Gastrocnemius medialis (tissue), 4 donors: ENCODE results near the gene ATP5PF. TPM values are rescaled to one million over a fixed set of nuclear protein-coding genes. Genes with fewer than 3 reads are reported as not detected.
A peak's percentile ranks its signal among the peaks of the same experiment; 100 is the strongest.
"Not testable (repeated sequence)": the region's sequence is repeated elsewhere in the genome, so short reads cannot be mapped to it uniquely, and the experiment has no call there.

Source experiments
- ATAC-seq, 2 donors: fragments of 150-250 bp; one replicate each; pipeline ENCODE4 v1.9.1; 2016
- DNase-seq, 2 donors: peaks; one replicate each; pipeline ENCODE4 v3.0.0-alpha.2; 2019
- H3K27ac ChIP-seq, 4 donors: fragments of 200-600 bp; sonication (generic); 1 replicate in 1 of 4; 2 replicates in 3 of 4; pipeline ENCODE4 v1.5.1; 2016 to 2018; ENCODE audit warnings: mild to moderate bottlenecking in 2 of 4, moderate library complexity in 1 of 4
- H3K27me3 ChIP-seq, 3 donors: fragments of 200-600 bp; sonication (generic) in 2 of 3; 1 replicate in 1 of 3; 2 replicates in 2 of 3; pipeline versions ENCODE4 v1.5.1 to v1.6.0; 2016 to 2019; ENCODE audit warnings: mild to moderate bottlenecking in 1 of 3, moderate library complexity in 1 of 3
- H3K36me3 ChIP-seq, 2 donors: fragments of 200-600 bp; sonication (generic) in 1 of 2; one replicate each; pipeline ENCODE4 v1.5.1; 2017 to 2018
- H3K4me1 ChIP-seq, 2 donors: fragments of 200-600 bp; sonication (generic) in 1 of 2; one replicate each; pipeline ENCODE4 v1.5.1; 2016 to 2017; ENCODE audit warnings: mild to moderate bottlenecking in 2 of 2
- H3K4me3 ChIP-seq, 4 donors: fragments of 200-600 bp; sonication (generic) in 3 of 4; 1 replicate in 1 of 4; 2 replicates in 3 of 4; pipeline ENCODE4 v1.5.1; 2016 to 2019; ENCODE audit warnings: mild to moderate bottlenecking in 2 of 4
- H3K9me3 ChIP-seq, 3 donors: fragments of 200-600 bp; sonication (generic) in 2 of 3; 1 replicate in 1 of 3; 2 replicates in 2 of 3; pipeline ENCODE4 v1.5.1; 2016 to 2019
- CTCF ChIP-seq, 5 experiments: fragments of 450-650 bp in 3 of 5; fragments of 200-600 bp in 2 of 5; sonication (generic) in 2 of 5; IDR thresholded peaks in 4 of 5; conservative IDR thresholded peaks in 1 of 5; 1 replicate in 4 of 5; 2 replicates in 1 of 5; pipeline ENCODE4 v1.5.1; 2016 to 2019; ENCODE audit warnings: antibody characterized with exemption in 5 of 5, mild to moderate bottlenecking in 3 of 5, moderate library complexity in 3 of 5
- POLR2A ChIP-seq, 2 donors: fragments of 450-650 bp; IDR thresholded peaks; one replicate each; pipeline ENCODE4 v1.6.1; 2017; ENCODE audit warnings: antibody characterized with exemption in 2 of 2, mild to moderate bottlenecking in 2 of 2, moderate library complexity in 2 of 2
- in situ Hi-C, 4 donors: fragments of 200-750 bp; cut with MboI; loops; one replicate each; pipeline versions ENCODE4 v1.15.0 to v1.8.0; 2017; ENCODE audit warnings: low sequenced_read_pairs in 4 of 4
- intact Hi-C: fragments of 100-400 bp; cut with DNase I; formaldehyde crosslinking; loops from one replicate; pipeline ENCODE4 v1.15.1; 2023; ENCODE audit warnings: low total_unique reads
- total RNA-seq, 4 donors: library from RNA; depleted of rRNA; stranded (reverse); fragments of >200 nt; gene quantifications; one replicate each; pipeline versions ENCODE4 v1.1.0 to v1.2.3, GENCODE V29; 2016

Gene ATP5PF
- 100 to 1,000 TPM; 155 to 306 (median 198) TPM for total RNA-seq

GRCh38 chr21:25734904-25735645, at the start of gene ATP5PF, which contains the start of gene GABPA:
Gene ATP5PF, minus strand, starts transcription at chr21:25734904. Its CDS starts 5,110 bp downstream, at chr21:25729794.
Gene GABPA, plus strand, starts transcription at chr21:25734972. Its CDS starts 6,627 bp downstream, at chr21:25741599.
- peaks cover 0 to 1% of the 10 kb centered on the region in 2 donors for H3K36me3 ChIP-seq
- H3K4me3 ChIP-seq: peak within 1 kb of the TSS; percentile 81 to 98 (median 92)
- DNase-seq (peak; percentile 97 to 98), ATAC-seq (peak; percentile 90 to 94)
- intact Hi-C loops: loop anchor here (1.0 to 2.0 kb wide), 2 partner anchors 128 to 1110 kb away; partner anchors contain the start of genes ADAMTS1 and MRPL39
- in situ Hi-C loops: loop anchor here in 1 of 4 donors (10.0 kb wide), 1 partner anchor 130 kb away; the partner anchor contains the start of gene MRPL39
- H3K4me1 ChIP-seq: peaks cover 57 to 58% of the 10 kb centered on the region in 2 donors
- H3K9me3 ChIP-seq: no peaks in the 10 kb centered on the region
- H3K27ac ChIP-seq: peak within 1 kb of the TSS; percentile 94 to 99 (median 98)
- TF ChIP-seq POLR2A (IDR thresholded peaks at IDR 0.05) (peak in 1 of 2 donors; percentile 46), CTCF (IDR thresholded peaks at IDR 0.05 in 4 of 5, conservative IDR thresholded peaks at IDR 0.05 in 1 of 5) (no peak)
- H3K27me3 ChIP-seq: no peaks in the 10 kb centered on the region

GRCh38 chr21:25778126-25778875, 43.6 kb upstream of the ATP5PF start:
- ATAC-seq, H3K27me3 ChIP-seq, H3K4me3 ChIP-seq, H3K36me3 ChIP-seq, in situ Hi-C loops, intact Hi-C loops, H3K9me3 ChIP-seq, H3K27ac ChIP-seq, H3K4me1 ChIP-seq, DNase-seq: not testable (repeated sequence)

- in situ Hi-C loops (no loop called here), intact Hi-C loops (no loop called here)
- DNase-seq (no peak), ATAC-seq (no peak)
- TF ChIP-seq CTCF (IDR thresholded peaks at IDR 0.05 in 4 of 5, conservative IDR thresholded peaks at IDR 0.05 in 1 of 5): no peak
- no peaks in the 10 kb centered on the region for H3K36me3 ChIP-seq
- H3K4me3 ChIP-seq: no peak overlapping the region
- H3K27ac ChIP-seq: no peak overlapping the region
- no peaks in the 10 kb centered on the region for H3K9me3 ChIP-seq
- no peaks in the 10 kb centered on the region for H3K27me3 ChIP-seq
- H3K4me1 ChIP-seq: no peaks in the 10 kb centered on the region
Measured at GRCh38 chr21:25776440-25776839, 41.7 kb upstream of the ATP5PF start.

GRCh38 chr21:25772686-25773085, 38.0 kb upstream of the ATP5PF start:
- Histone ChIP-seq H3K4me1 (no peaks in the 10 kb centered on the region), H3K27ac (no peak overlapping the region), H3K36me3 (peaks cover 0 to 20% of the 10 kb centered on the region in 2 donors), H3K9me3 (no peaks in the 10 kb centered on the region), H3K27me3 (no peaks in the 10 kb centered on the region), H3K4me3 (no peak overlapping the region)
- in situ Hi-C loops (no loop called here), intact Hi-C loops (no loop called here)
- no peak for ATAC-seq
- DNase-seq: no peak
- TF ChIP-seq CTCF (IDR thresholded peaks at IDR 0.05 in 4 of 5, conservative IDR thresholded peaks at IDR 0.05 in 1 of 5) (no peak), POLR2A (IDR thresholded peaks at IDR 0.05) (no peak)

- Histone ChIP-seq H3K4me1 (no peaks in the 10 kb centered on the region), H3K27ac (no peak overlapping the region), H3K36me3 (peaks cover 4 to 54% of the 10 kb centered on the region in 2 donors), H3K9me3 (no peaks in the 10 kb centered on the region), H3K4me3 (no peak overlapping the region), H3K27me3 (no peaks in the 10 kb centered on the region)
- no peak for ATAC-seq
- DNase-seq: no peak
- intact Hi-C loops: no loop called here
- TF ChIP-seq POLR2A (IDR thresholded peaks at IDR 0.05) (no peak), CTCF (IDR thresholded peaks at IDR 0.05 in 4 of 5, conservative IDR thresholded peaks at IDR 0.05 in 1 of 5) (no peak)
- in situ Hi-C loops: no loop called here
Measured at GRCh38 chr21:25767921-25768320, 33.2 kb upstream of the ATP5PF start.
